DMS53 treated with DMSO at 0.1 percent for 48 hours (cell line): Measurements from ENCODE around the gene PTPRH.

Source experiments
- DNase-seq: peaks from one replicate; lab custom pipeline; 2025; ENCODE audit not compliant: unreplicated experiment; lab: John Stamatoyannopoulos, UW

PTPRH gene, protein sequence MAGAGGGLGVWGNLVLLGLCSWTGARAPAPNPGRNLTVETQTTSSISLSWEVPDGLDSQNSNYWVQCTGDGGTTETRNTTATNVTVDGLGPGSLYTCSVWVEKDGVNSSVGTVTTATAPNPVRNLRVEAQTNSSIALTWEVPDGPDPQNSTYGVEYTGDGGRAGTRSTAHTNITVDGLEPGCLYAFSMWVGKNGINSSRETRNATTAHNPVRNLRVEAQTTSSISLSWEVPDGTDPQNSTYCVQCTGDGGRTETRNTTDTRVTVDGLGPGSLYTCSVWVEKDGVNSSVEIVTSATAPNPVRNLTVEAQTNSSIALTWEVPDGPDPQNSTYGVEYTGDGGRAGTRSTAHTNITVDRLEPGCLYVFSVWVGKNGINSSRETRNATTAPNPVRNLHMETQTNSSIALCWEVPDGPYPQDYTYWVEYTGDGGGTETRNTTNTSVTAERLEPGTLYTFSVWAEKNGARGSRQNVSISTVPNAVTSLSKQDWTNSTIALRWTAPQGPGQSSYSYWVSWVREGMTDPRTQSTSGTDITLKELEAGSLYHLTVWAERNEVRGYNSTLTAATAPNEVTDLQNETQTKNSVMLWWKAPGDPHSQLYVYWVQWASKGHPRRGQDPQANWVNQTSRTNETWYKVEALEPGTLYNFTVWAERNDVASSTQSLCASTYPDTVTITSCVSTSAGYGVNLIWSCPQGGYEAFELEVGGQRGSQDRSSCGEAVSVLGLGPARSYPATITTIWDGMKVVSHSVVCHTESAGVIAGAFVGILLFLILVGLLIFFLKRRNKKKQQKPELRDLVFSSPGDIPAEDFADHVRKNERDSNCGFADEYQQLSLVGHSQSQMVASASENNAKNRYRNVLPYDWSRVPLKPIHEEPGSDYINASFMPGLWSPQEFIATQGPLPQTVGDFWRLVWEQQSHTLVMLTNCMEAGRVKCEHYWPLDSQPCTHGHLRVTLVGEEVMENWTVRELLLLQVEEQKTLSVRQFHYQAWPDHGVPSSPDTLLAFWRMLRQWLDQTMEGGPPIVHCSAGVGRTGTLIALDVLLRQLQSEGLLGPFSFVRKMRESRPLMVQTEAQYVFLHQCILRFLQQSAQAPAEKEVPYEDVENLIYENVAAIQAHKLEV

DNA sequence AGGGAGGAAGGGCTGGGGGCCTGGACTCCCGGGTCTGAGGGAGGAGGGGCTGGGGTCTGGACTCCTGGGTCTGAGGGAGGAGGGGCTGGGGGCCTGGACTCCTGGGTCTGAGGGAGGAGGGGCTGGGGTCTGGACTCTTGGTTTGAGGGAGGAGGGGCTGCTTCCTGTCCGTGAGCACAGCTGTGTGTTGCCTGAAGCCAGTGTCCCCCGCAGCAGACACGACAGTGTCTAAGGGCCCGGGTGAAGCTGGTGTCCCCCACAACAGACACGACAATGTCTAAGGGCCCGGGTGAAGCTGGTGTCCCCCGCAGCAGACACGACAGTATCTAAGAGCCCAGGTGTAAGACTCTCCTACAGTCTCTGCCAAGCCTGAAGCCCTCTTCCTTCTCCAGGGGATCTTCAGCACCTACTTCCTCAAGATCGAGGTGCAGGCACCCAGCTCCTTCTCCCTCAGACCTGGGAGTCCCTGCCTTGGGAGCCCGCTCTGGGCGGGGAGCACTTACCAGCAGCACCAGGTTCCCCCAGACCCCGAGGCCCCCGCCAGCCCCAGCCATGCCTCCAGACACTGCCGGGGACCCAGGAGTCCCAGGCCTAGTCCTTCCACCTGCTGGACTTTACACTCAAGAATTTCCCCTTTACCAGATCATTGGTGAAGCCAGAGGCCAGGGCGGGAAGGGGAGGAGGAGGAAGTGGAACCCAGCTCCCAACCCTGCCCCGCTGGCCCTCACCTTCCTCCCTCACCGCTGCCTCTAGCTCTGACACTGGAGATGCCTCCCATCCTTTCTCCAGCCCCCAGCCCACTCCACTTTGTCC lies at the start of gene PTPRH:
Gene PTPRH, minus strand, starts transcription at position 622 of the 813 bp plus-strand sequence. Its CDS starts 68 bp downstream, at position 554.
- peak; percentile 36 for DNase-seq

- DNase-seq: no peak
Observed at GRCh38 chr19:55258476-55258827, 49.2 kb upstream of the PTPRH start.

GRCh38 chr19:55257461-55258420 lies 48.4 kb upstream of the PTPRH start:
- DNase-seq: peak; percentile 13

DNA sequence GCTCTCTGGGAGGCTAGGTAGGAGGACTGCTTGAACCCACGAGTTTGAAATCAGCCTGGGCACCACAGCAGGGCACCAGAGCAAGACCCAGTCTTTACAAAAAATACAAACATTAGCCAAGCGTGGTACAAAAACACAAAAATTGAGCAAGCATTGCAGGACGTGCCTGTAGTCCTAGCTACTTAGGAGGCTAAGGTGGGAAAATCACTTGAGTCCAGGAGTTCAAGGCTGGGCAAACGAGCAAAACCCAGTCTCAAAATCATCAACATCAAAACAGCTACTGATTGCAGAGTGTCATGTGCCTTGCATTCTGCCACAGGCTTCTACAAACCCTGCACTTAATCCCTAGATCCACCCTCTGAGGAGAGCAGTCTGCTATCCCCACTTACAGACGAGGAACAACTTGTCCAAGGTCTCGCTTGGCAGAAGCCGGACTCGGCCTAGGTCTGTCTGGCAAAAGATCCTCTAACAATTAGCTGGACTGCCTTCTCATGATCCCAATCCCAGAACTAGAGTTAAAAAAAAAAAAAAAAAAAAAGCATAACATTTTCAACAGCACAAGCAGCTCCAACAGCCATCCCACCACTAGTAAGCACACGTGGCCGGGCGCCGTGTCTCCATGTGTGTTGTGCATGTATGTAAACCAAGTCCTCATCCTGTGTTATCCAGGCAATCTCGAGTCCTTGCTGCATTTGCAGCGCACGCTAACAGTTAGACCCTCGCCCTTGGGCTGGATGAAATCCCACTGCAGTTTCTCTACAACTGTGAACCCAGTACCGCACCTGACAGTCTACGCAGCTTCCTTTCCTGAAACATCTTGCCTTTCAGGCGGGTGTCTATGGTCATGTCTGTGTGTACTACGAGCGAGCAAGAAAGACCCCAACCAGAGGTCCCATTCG lies 47.5 kb upstream of the PTPRH start:
- no peak for DNase-seq

DNA sequence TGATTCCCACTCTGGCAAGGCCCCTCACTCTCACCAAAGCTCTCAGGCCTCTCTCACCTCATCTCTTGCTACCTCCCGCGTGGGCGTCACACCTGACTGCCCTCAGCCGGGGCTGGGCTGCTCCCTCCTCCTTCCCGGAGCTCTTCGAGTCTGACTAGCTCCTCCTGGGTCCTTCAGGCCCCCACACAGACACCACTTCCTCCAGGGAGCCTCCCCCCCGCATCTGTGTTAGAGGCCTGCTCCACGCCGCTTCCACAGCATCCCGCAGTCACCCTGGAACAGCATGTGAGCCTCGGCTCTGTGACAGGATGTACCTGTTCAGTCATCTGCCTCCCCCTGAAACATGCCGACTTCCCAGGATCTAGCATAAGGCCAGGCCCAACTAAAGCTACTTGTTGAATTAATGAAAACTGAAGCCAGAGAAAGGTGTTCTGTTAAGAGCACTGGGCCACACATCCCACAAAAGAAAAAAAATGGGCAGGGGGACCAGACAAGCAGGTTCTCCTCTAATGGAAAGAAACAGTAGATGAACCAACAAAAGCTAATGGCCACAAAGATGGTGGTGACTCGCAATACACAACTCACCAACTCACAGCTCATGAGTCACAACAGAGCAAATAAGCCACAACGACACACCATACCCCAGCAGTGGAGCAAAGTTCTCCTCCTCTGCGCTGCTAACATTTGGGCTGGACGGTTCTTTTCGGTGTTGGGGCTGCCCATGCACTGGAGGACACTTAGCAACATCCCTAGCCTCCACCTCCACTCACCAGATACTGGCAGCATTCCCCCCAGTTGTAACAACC lies 46.5 kb upstream of the PTPRH start:
- peak; percentile 28 for DNase-seq

- no peak for DNase-seq
Observed at GRCh38 chr19:55254625-55254977, 45.3 kb upstream of the PTPRH start.

GRCh38 chr19:55253842-55254624 lies 44.7 kb upstream of the PTPRH start:
- DNase-seq: peak; percentile 87

DNA sequence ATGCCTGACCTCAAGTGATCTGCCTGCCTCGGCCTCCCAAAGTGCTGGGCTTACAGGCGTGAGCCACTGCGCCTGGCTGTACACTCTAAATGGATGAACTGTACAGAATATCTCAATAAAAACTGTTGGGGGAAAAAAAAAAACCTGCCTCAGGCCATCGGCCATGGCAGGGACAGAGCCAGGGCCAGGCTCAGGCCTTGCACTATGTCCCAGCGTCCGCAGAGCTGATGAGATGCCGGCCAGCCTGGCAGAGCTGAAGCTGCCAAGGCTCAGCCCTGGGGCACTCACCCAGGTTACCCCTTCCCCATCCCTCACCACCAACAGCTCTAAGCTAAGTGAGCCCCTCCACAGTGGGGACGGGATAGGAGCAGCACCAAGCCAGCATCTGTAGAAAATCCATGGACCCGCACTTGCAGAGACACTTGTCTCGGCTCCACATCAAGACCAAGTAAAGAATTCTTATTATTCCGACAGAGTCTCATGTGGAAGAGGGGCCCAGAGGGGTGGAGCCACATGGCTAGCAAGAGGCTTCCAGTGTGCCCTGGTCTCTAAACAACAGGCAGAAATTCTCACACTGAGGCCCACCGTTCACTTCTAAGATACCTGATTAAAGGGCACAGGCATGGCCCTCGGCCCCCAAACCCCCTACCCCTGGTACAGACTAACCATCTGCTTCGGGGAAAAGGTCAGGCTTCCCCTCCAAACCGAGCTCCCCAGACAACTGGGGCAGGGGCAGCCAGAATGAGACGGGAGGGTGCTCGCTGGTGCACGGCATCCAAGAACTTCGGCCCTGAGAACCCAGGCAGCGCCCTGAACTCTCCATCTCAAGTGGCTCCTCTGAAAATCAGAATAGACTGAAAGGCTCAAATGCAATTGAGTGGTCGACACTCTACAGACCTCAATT lies 43.7 kb upstream of the PTPRH start:
- no peak for DNase-seq

- no peak for DNase-seq
Observed at GRCh38 chr19:55251341-55252081, 42.2 kb upstream of the PTPRH start.

DNA sequence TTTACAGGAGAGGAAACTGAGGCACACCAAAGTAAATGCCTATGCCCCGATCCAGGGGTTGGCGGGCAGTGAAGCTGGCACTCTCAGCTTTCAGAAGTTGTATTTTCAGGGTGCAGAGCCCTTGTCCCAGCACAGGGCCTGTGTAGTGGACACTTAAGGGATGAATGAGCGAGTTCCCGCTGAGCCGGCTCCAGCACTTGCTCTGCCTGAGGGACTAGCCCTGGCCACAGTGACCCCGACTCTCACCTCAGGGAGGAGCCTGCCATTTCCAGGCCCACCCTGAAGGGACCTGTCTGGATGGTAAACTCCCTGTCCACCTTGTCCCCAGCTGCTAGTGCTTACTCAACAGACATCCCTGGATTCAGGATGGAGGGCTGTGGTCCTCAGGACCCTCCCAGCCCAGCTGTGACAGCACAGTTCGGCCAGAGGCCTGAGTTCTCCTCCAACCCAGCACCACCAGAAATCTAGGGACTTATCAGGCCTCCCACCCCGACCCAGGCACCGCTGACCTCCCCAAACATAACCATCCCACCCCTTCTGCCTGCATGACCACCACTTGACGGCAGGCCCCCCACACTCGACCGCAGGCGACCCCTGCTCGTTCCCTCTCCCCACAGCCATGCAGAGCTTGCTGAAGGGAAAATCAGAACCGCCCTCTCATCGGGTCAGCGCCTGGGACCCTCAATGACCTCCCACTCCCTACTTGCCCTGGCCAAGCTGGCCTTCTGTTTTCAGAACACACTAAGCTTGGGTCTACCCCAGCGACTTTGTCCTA lies 41.1 kb upstream of the PTPRH start:
- DNase-seq: no peak

GRCh38 chr19:55249841-55250240 lies 40.5 kb upstream of the PTPRH start:
- no peak for DNase-seq

GRCh38 chr19:55248704-55249103 lies 39.4 kb upstream of the PTPRH start:
- DNase-seq: no peak

GRCh38 chr19:55248166-55248675 lies 38.9 kb upstream of the PTPRH start:
- DNase-seq: no peak

GRCh38 chr19:55247621-55248099 lies 38.4 kb upstream of the PTPRH start:
- no peak for DNase-seq
